Endothelial cell of umbilical vein (primary cell): ENCODE measurements around the gene CENPF. TPM values are rescaled to one million over a fixed set of nuclear protein-coding genes. Genes with fewer than 3 reads are reported as not detected.

Source experiments
- BruUV-seq: library from RNA; stranded (reverse); fragments of 400-500 nt; replicated peaks from 2 replicates; lab custom pipeline; 2021; lab: Mats Ljungman, UMichigan
- CTCF ChIA-PET: fragments of 300-600, 350-600 bp; sonication (Branson Sonifier 250); formaldehyde crosslinking; loops from one replicate; lab custom pipeline; 2021; ENCODE audit warnings: antibody characterized with exemption, inconsistent platforms; lab: Charles Lee
- POLR2A ChIA-PET: fragments of 300-600, 350-600 bp; sonication (Branson Sonifier 250); formaldehyde crosslinking; loops from one replicate; lab custom pipeline; 2021; ENCODE audit warnings: antibody characterized with exemption, inconsistent platforms; lab: Charles Lee
- DNase-seq: peaks from one replicate; pipeline ENCODE4 v3.0.0-alpha.2; 2011; ENCODE audit warnings: low read depth, low spot score
- FAIRE-seq: peaks from 2 replicates; lab custom pipeline; 2011; peaks lifted over from hg19 to GRCh38; lab: Jason Lieb, UNC
- H2AFZ ChIP-seq: 2 replicates; pipeline ENCODE4 v1.6.0; 2012; ENCODE audit warnings: low read depth, low read length, control low read depth, inconsistent platforms
- H3K27ac ChIP-seq: 2 replicates; pipeline ENCODE4 v1.5.1; 2011; ENCODE audit warnings: low read depth, mild to moderate bottlenecking, control low read depth, low read length, moderate library complexity; ENCODE audit not compliant: insufficient read depth
- H3K27me3 ChIP-seq, 2 experiments: 2 replicates each; pipeline versions ENCODE4 v1.6.0 to v1.6.1; 2011; ENCODE audit warnings: low read length in 2 of 2, mixed read lengths in 1 of 2; ENCODE audit not compliant: control insufficient read depth in 2 of 2, insufficient read depth in 2 of 2
- H3K36me3 ChIP-seq, 2 experiments: 2 replicates in 1 of 2; 3 replicates in 1 of 2; pipeline ENCODE4 v1.5.1; 2011; ENCODE audit warnings: low read length in 2 of 2, mild to moderate bottlenecking in 1 of 2, moderate library complexity in 1 of 2; ENCODE audit not compliant: control insufficient read depth in 2 of 2, insufficient read depth in 2 of 2; ENCODE audit errors: extremely low read depth in 1 of 2
- H3K4me1 ChIP-seq: 3 replicates; pipeline ENCODE4 v1.5.1; 2011; ENCODE audit warnings: mild to moderate bottlenecking, low read length; ENCODE audit not compliant: control insufficient read depth, insufficient read depth; ENCODE audit errors: extremely low read depth
- H3K4me2 ChIP-seq: 2 replicates; pipeline ENCODE4 v1.6.1; 2011; ENCODE audit warnings: low read length, control low read depth, mixed read lengths; ENCODE audit not compliant: insufficient read depth
- H3K4me3 ChIP-seq, 3 experiments: fragments of 200-600 bp in 1 of 3; sonication (generic), shearing (Covaris generic) in 1 of 3; replicated peaks in 1 of 3; 2 replicates each; pipeline ENCODE4 v1.5.1; 2011 to 2016; ENCODE audit warnings: control low read depth in 3 of 3, low read length in 3 of 3, mild to moderate bottlenecking in 2 of 3, inconsistent platforms in 1 of 3, low read depth in 1 of 3, moderate library complexity in 1 of 3; ENCODE audit not compliant: insufficient read depth in 1 of 3
- H3K79me2 ChIP-seq: 2 replicates; pipeline ENCODE4 v1.6.0; 2012; ENCODE audit warnings: low read length, inconsistent platforms; ENCODE audit not compliant: control insufficient read depth, insufficient read depth
- H3K9ac ChIP-seq: replicated peaks from 2 replicates; pipeline ENCODE3; 2011; ENCODE audit warnings: low read length, control low read depth; ENCODE audit not compliant: insufficient read depth; ENCODE audit errors: extremely low read depth
- H3K9me1 ChIP-seq: replicated peaks from 3 replicates; pipeline ENCODE4 v1.6.0; 2011; ENCODE audit warnings: mild to moderate bottlenecking, low read length; ENCODE audit not compliant: control insufficient read depth, insufficient read depth; ENCODE audit errors: extremely low read depth
- H3K9me3 ChIP-seq: replicated peaks from 2 replicates; pipeline ENCODE4 v1.5.1; 2012; ENCODE audit warnings: low read length, inconsistent platforms; ENCODE audit not compliant: control insufficient read depth, insufficient read depth
- H4K20me1 ChIP-seq: replicated peaks from 2 replicates; pipeline ENCODE3; 2011; ENCODE audit warnings: mild to moderate bottlenecking, low read length; ENCODE audit not compliant: control insufficient read depth, insufficient read depth; ENCODE audit errors: extremely low read depth
- EZH2 ChIP-seq: IDR thresholded peaks from 2 replicates; pipeline ENCODE4 v1.6.1; 2012; ENCODE audit warnings: borderline replicate concordance, low read depth, mild to moderate bottlenecking, moderate library complexity, low read length, inconsistent platforms; ENCODE audit not compliant: severe bottlenecking
- FOS ChIP-seq: IDR thresholded peaks from 2 replicates; pipeline ENCODE4 v1.6.1; 2011; ENCODE audit warnings: mild to moderate bottlenecking, low read length, moderate library complexity, borderline replicate concordance; ENCODE audit not compliant: insufficient read depth
- GATA2 ChIP-seq: IDR thresholded peaks from 2 replicates; pipeline ENCODE4 v1.7.0; 2011; ENCODE audit warnings: low read depth, mild to moderate bottlenecking, moderate library complexity, mixed read lengths, low read length; ENCODE audit not compliant: insufficient read length, insufficient read depth
- JUN ChIP-seq: IDR thresholded peaks from 2 replicates; pipeline ENCODE4 v1.6.1; 2011; ENCODE audit warnings: borderline replicate concordance, low read depth; ENCODE audit not compliant: insufficient read length, insufficient read depth
- MAX ChIP-seq: IDR thresholded peaks from 2 replicates; pipeline ENCODE4 v1.6.1; 2011; ENCODE audit not compliant: insufficient read depth, insufficient read length
- MYC ChIP-seq: IDR thresholded peaks from one replicate; pipeline ENCODE4 v1.6.1; 2011; ENCODE audit warnings: mild to moderate bottlenecking, low read depth, low read length
- POLR2A ChIP-seq: IDR thresholded peaks from 2 replicates; pipeline ENCODE4 v1.6.1; 2012; ENCODE audit warnings: low read depth, mild to moderate bottlenecking, control low read depth, low read length
- POLR2AphosphoS5 ChIP-seq: IDR thresholded peaks from 2 replicates; pipeline ENCODE4 v1.6.1; 2012; ENCODE audit warnings: low read depth, mild to moderate bottlenecking, control low read depth, low read length, moderate library complexity; ENCODE audit not compliant: insufficient read depth
- dilution Hi-C: fragments of 300-500 bp; cut with MboI; formaldehyde crosslinking; loops from one replicate; pipeline ENCODE4 v1.15.0; 2019; ENCODE audit warnings: low sequenced_read_pairs; ENCODE audit not compliant: extremely low pct_ligation_motif_present
- intact Hi-C: fragments of 100-400 bp; cut with micrococcal nuclease; formaldehyde crosslinking; loops from one replicate; pipeline ENCODE4 v1.10.0; 2022
- polyA plus RNA-seq, 4 experiments: library from polyadenylated mRNA; depleted of rRNA in 3 of 4; stranded (reverse) in 3 of 4; unstranded in 1 of 4; fragments of >200 nt; gene quantifications; 2 replicates each; pipeline versions ENCODE4 v1.2.1 to v1.2.3, GENCODE V29; 2011 to 2012; ENCODE audit warnings: missing spikeins in 1 of 4
- total RNA-seq: library from RNA; stranded (reverse); gene quantifications from 2 replicates; pipeline ENCODE4 v1.2.3, GENCODE V29; 2021
- TF ChIP-seq, protein P1 (sequence below), 2 donors: IDR thresholded peaks; 1 replicate in 1 of 2; 2 replicates in 1 of 2; pipeline ENCODE4 v1.5.1; 2011; ENCODE audit warnings: low read length in 2 of 2, mild to moderate bottlenecking in 2 of 2, moderate library complexity in 2 of 2, control low read depth in 1 of 2, inconsistent platforms in 1 of 2, low read depth in 1 of 2; ENCODE audit not compliant: insufficient read depth in 1 of 2; ENCODE audit errors: extremely low read depth in 1 of 2

Gene CENPF
- total and polyA plus RNA-seq, 2 donors (not counting 3 experiments of a cell fraction or from before 2014, with no cell fraction given): 6.4 to 66.2 TPM

DNA sequence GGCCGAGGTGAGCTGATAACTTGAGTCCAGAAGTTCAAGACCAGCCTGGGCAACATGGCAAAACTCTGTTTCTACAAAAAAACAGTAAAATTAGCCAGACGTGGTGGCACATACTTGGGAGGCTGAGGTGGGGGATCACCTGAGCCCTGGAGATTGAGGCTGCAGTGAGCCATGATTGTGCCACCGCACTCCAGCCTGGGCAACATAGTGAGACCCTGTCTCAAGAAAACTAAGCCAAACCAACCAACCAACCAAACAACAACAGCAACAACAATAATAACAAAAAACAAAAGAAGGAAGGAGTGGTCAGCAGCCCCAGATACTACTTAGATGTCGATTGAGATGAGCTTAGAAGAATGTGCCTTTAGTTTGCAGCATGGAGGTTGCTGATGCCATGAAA is 47.7 kb downstream of the CENPF start:
- Histone ChIP-seq H4K20me1 (no peaks in the 10 kb centered on the region), H3K4me1 (no peaks in the 10 kb centered on the region), H3K4me2 (no peak overlapping the region), H3K9ac (no peak overlapping the region), H3K79me2 (no peaks in the 10 kb centered on the region), H3K36me3 (peaks cover 0 to 10% of the 10 kb centered on the region in 2 experiments), H2AFZ (no peak overlapping the region), H3K27ac (no peak overlapping the region), H3K27me3 (no peaks in the 10 kb centered on the region), H3K9me1 (no peaks in the 10 kb centered on the region), H3K9me3 (no peaks in the 10 kb centered on the region), H3K4me3 (no peak overlapping the region)
- TF ChIP-seq EZH2 (no peak), MAX (no peak), FOS (no peak)
- BruUV-seq: no TSS peak
- DNase-seq: no peak
- dilution Hi-C loops (no loop called here), intact Hi-C loops (no loop called here)
- ChIA-PET POLR2A (no interaction called here), CTCF (no interaction called here)
- no peak for FAIRE-seq

GRCh38 chr1:214657299-214657698 is 54.3 kb downstream of the CENPF start:
- BruUV-seq: no TSS peak
- H3K36me3 ChIP-seq: peaks cover 0 to 31% of the 10 kb centered on the region in 2 experiments
- no peak overlapping the region for H2AFZ ChIP-seq
- H3K4me1 ChIP-seq: no peaks in the 10 kb centered on the region
- no peaks in the 10 kb centered on the region for H3K27me3 ChIP-seq
- H3K79me2 ChIP-seq: peaks cover 5% of the 10 kb centered on the region
- intact Hi-C loops: no loop called here
- FAIRE-seq (no peak), DNase-seq (no peak)
- H3K9me1 ChIP-seq: no peaks in the 10 kb centered on the region
- H3K9me3 ChIP-seq: no peaks in the 10 kb centered on the region
- H3K4me2 ChIP-seq: no peak overlapping the region
- H3K4me3 ChIP-seq: no peak overlapping the region
- CTCF ChIA-PET: interaction anchor here (1.4 to 1.8 kb wide), 2 partner anchors 866 to 869 kb away, joined by 6 to 10 read pairs; no protein-coding TSS in a partner anchor
- H4K20me1 ChIP-seq: no peaks in the 10 kb centered on the region
- no peak overlapping the region for H3K9ac ChIP-seq
- H3K27ac ChIP-seq: no peak overlapping the region
- dilution Hi-C loops: no loop called here
- POLR2A ChIA-PET: no interaction called here
- TF ChIP-seq POLR2A (no peak), POLR2AphosphoS5 (no peak), MYC (no peak), EZH2 (no peak), MAX (no peak), JUN (no peak), FOS (no peak), GATA2 (no peak)
- TF ChIP-seq, protein P1, sequence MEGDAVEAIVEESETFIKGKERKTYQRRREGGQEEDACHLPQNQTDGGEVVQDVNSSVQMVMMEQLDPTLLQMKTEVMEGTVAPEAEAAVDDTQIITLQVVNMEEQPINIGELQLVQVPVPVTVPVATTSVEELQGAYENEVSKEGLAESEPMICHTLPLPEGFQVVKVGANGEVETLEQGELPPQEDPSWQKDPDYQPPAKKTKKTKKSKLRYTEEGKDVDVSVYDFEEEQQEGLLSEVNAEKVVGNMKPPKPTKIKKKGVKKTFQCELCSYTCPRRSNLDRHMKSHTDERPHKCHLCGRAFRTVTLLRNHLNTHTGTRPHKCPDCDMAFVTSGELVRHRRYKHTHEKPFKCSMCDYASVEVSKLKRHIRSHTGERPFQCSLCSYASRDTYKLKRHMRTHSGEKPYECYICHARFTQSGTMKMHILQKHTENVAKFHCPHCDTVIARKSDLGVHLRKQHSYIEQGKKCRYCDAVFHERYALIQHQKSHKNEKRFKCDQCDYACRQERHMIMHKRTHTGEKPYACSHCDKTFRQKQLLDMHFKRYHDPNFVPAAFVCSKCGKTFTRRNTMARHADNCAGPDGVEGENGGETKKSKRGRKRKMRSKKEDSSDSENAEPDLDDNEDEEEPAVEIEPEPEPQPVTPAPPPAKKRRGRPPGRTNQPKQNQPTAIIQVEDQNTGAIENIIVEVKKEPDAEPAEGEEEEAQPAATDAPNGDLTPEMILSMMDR (IDR thresholded peaks at IDR 0.05; ENCODE audit: extremely low read depth in 1 of 2, insufficient read depth in 1 of 2, low read depth in 1 of 2, low read length in 2 of 2): no peak
